Measurements from ENCODE around the gene NKD2. TPM values are rescaled to one million over a fixed set of nuclear protein-coding genes. Genes with fewer than 3 reads are reported as not detected.

NKD2 gene
- total RNA-seq, 1 experiment from 2014 or later, result 20.4 TPM

- Histone ChIP-seq H3K79me2 (ENCODE audit: insufficient read depth, low read length) (no peaks in the 10 kb centered on the region), H3K9me3 (ENCODE audit: control insufficient read depth in 1 of 2, insufficient read depth in 1 of 2, low read depth in 1 of 2, low read length in 2 of 2) (no peaks in the 10 kb centered on the region), H3K9me2 (ENCODE audit: insufficient read depth) (no peaks in the 10 kb centered on the region), H3K4me2 (ENCODE audit: low read length) (no peak overlapping the region), H2AFZ (ENCODE audit: low read depth, low read length, poor library complexity, severe bottlenecking) (no peak overlapping the region), H3K9ac (ENCODE audit: low read length) (no peak overlapping the region), H3K4me1 (ENCODE audit: control insufficient read depth in 1 of 2, insufficient read depth in 2 of 2, low read length in 2 of 2) (no peaks in the 10 kb centered on the region), H3K36me3 (ENCODE audit: control insufficient read depth in 1 of 2, insufficient read depth in 2 of 2, low read length in 2 of 2) (no peaks in the 10 kb centered on the region), H3K27ac (ENCODE audit: low read depth, low read length) (no peak overlapping the region), H3K27me3 (ENCODE audit: insufficient read depth, low read length) (no peaks in the 10 kb centered on the region), H4K20me1 (ENCODE audit: insufficient read depth) (no peaks in the 10 kb centered on the region), H3K4me3 (replicated peaks in 1 of 2; ENCODE audit: low read depth in 1 of 2, low read length in 2 of 2) (no peak overlapping the region)
- DNase-seq (ENCODE audit: low read depth, low spot score), result no peak
- POLR2A ChIA-PET, result no interaction called here
- intact Hi-C loops (cut with micrococcal nuclease), result no loop called here
- ATAC-seq, result no peak
- TF ChIP-seq CEBPB (IDR thresholded peaks at IDR 0.05; ENCODE audit: low read depth), result no peak
- TF ChIP-seq, protein P1, sequence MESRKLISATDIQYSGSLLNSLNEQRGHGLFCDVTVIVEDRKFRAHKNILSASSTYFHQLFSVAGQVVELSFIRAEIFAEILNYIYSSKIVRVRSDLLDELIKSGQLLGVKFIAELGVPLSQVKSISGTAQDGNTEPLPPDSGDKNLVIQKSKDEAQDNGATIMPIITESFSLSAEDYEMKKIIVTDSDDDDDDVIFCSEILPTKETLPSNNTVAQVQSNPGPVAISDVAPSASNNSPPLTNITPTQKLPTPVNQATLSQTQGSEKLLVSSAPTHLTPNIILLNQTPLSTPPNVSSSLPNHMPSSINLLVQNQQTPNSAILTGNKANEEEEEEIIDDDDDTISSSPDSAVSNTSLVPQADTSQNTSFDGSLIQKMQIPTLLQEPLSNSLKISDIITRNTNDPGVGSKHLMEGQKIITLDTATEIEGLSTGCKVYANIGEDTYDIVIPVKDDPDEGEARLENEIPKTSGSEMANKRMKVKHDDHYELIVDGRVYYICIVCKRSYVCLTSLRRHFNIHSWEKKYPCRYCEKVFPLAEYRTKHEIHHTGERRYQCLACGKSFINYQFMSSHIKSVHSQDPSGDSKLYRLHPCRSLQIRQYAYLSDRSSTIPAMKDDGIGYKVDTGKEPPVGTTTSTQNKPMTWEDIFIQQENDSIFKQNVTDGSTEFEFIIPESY (IDR thresholded peaks at IDR 0.05; ENCODE audit: extremely low read depth, insufficient replicate concordance, low read length), result no peak
- no peak for TF ChIP-seq POLR2AphosphoS5 (IDR thresholded peaks at IDR 0.05; ENCODE audit: low read depth, low read length)
- no peak for TF ChIP-seq EZH2 (IDR thresholded peaks at IDR 0.05)
- TF ChIP-seq CBX3 (IDR thresholded peaks at IDR 0.05; ENCODE audit: low read depth), result no peak
- BruUV-seq (replicated peaks), result no TSS peak
- RAD21 ChIA-PET (ENCODE audit: low non-redundant PET in 1 of 2, low total read pairs in 2 of 2, uncharacterized antibody in 2 of 2, unreplicated experiment in 2 of 2), result no interaction called here
- CTCF ChIA-PET, result no interaction called here
Observed at GRCh38 chr5:1028481-1029281, 20.1 kb downstream of the NKD2 start.

- DNase-seq (ENCODE audit: low read depth, low spot score) (no peak), ATAC-seq (no peak)
- no peaks in the 10 kb centered on the region for H3K9me3 ChIP-seq (ENCODE audit: control insufficient read depth in 1 of 2, insufficient read depth in 1 of 2, low read depth in 1 of 2, low read length in 2 of 2)
- no peak overlapping the region for H3K4me3 ChIP-seq (replicated peaks in 1 of 2; ENCODE audit: low read depth in 1 of 2, low read length in 2 of 2)
- CTCF ChIA-PET, result no interaction called here
- RAD21 ChIA-PET (ENCODE audit: low non-redundant PET in 1 of 2, low total read pairs in 2 of 2, uncharacterized antibody in 2 of 2, unreplicated experiment in 2 of 2), result no interaction called here
- H3K36me3 ChIP-seq (ENCODE audit: control insufficient read depth in 1 of 2, insufficient read depth in 2 of 2, low read length in 2 of 2), result no peaks in the 10 kb centered on the region
- H4K20me1 ChIP-seq (ENCODE audit: insufficient read depth), result no peaks in the 10 kb centered on the region
- no peak for TF ChIP-seq POLR2AphosphoS5 (IDR thresholded peaks at IDR 0.05; ENCODE audit: low read depth, low read length)
- no peak for TF ChIP-seq ZFX (IDR thresholded peaks at IDR 0.05)
- no peak for TF ChIP-seq EZH2 (IDR thresholded peaks at IDR 0.05)
- no peak for TF ChIP-seq ZNF274 (IDR thresholded peaks at IDR 0.05; ENCODE audit: low read depth, low read length)
- TF ChIP-seq ATF3 (IDR thresholded peaks at IDR 0.05), result no peak
- TF ChIP-seq FOSL1 (IDR thresholded peaks at IDR 0.05; ENCODE audit: low read depth), result no peak
- TF ChIP-seq CBX3 (IDR thresholded peaks at IDR 0.05; ENCODE audit: low read depth), result no peak
- no peak for TF ChIP-seq JUND (IDR thresholded peaks at IDR 0.05)
- H2AFZ ChIP-seq (ENCODE audit: low read depth, low read length, poor library complexity, severe bottlenecking), result no peak overlapping the region
- H3K79me2 ChIP-seq (ENCODE audit: insufficient read depth, low read length), result no peaks in the 10 kb centered on the region
- no peak overlapping the region for H3K27ac ChIP-seq (ENCODE audit: low read depth, low read length)
- no TSS peak for BruUV-seq (replicated peaks)
- H3K9me2 ChIP-seq (ENCODE audit: insufficient read depth), result no peaks in the 10 kb centered on the region
- intact Hi-C loops (cut with micrococcal nuclease), result no loop called here
- no peaks in the 10 kb centered on the region for H3K4me1 ChIP-seq (ENCODE audit: control insufficient read depth in 1 of 2, insufficient read depth in 2 of 2, low read length in 2 of 2)
- POLR2A ChIA-PET, result no interaction called here
- no peak overlapping the region for H3K9ac ChIP-seq (ENCODE audit: low read length)
- H3K27me3 ChIP-seq (ENCODE audit: insufficient read depth, low read length), result no peaks in the 10 kb centered on the region
- H3K4me2 ChIP-seq (ENCODE audit: low read length), result no peak overlapping the region
Observed at GRCh38 chr5:1029282-1029944, 20.8 kb downstream of the NKD2 start.

Measured in HCT116 (cell line).